ENCODE measurements around the gene CAB39. TPM values are rescaled to one million over a fixed set of nuclear protein-coding genes. Genes with fewer than 3 reads are reported as not detected.

The CAB39 gene
- total RNA-seq, 4 donors from 2014 or later: 73.6 to 105 (median 83.9) TPM

DNA sequence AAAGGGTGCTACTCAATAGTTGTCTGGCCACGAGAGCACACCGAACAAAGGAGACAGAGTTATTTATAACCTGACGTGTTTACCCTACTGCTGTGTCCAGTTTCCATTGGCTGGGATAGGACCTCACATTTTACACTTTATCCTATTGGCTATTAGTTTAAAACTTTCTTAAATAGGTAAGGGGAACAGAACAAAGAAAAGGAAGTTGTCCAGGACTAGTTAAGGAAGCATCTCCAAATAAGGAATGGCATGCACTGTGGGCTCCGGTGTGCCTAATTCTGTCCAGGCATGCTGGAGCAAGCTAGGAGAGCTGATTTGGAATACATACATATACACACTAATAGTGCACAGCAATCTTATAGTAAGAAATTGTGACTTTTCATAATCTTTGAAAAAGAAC is 72.2 kb downstream of the CAB39 start:
- H3K36me3 ChIP-seq: peaks cover 0 to 12% (median under 1%) of the 10 kb centered on the region in 4 donors
- no peak for DNase-seq (ENCODE audit: extremely low spot score)
- no peak overlapping the region for H3K4me3 ChIP-seq
- H3K4me1 ChIP-seq: peaks cover 16 to 37% (median 31%) of the 10 kb centered on the region in 4 donors
- no peaks in the 10 kb centered on the region for H3K27me3 ChIP-seq
- H3K27ac ChIP-seq (replicated peaks in 1 of 4): peak overlapping the region; percentile 24 to 36 (median 36)
- H3K9me3 ChIP-seq: peaks cover 7 to 15% (median 14%) of the 10 kb centered on the region in 4 donors
- 54% methylated on average over 4 of the region's 4 CpGs for WGBS
- intact Hi-C loops (cut with DNase I): no loop called here
- TF ChIP-seq EP300 (IDR thresholded peaks at IDR 0.05): no peak
- no peak for TF ChIP-seq POLR2A (IDR thresholded peaks at IDR 0.05; ENCODE audit: low read depth)
- TF ChIP-seq, protein P1, sequence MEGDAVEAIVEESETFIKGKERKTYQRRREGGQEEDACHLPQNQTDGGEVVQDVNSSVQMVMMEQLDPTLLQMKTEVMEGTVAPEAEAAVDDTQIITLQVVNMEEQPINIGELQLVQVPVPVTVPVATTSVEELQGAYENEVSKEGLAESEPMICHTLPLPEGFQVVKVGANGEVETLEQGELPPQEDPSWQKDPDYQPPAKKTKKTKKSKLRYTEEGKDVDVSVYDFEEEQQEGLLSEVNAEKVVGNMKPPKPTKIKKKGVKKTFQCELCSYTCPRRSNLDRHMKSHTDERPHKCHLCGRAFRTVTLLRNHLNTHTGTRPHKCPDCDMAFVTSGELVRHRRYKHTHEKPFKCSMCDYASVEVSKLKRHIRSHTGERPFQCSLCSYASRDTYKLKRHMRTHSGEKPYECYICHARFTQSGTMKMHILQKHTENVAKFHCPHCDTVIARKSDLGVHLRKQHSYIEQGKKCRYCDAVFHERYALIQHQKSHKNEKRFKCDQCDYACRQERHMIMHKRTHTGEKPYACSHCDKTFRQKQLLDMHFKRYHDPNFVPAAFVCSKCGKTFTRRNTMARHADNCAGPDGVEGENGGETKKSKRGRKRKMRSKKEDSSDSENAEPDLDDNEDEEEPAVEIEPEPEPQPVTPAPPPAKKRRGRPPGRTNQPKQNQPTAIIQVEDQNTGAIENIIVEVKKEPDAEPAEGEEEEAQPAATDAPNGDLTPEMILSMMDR (IDR thresholded peaks at IDR 0.05): no peak
- TF ChIP-seq POLR2AphosphoS5 (IDR thresholded peaks at IDR 0.05): no peak

DNA sequence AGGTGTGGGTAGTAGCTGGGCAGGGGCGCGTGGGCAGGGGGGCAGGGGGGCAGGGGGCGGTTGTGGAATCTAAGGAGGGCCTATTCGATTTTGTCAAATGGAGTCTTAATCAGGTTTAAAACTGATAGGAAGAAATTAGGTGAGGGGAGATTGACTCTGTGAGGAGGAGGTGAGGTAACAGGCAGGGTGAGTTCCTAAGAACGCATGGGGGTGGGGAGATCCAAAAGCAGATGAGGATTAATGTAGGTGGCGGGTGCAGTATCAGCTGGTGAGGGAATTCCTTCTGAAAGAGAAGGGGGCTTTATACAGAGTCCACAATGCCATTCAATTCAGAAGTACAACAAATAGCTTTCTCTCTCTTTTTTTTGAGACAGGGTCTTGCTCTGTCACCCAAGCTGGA is 72.7 kb downstream of the CAB39 start:
- DNase-seq (ENCODE audit: extremely low spot score): no peak
- peaks cover 16 to 36% (median 30%) of the 10 kb centered on the region in 4 donors for H3K4me1 ChIP-seq
- H3K9me3 ChIP-seq: peaks cover 7 to 15% (median 14%) of the 10 kb centered on the region in 4 donors
- H3K27ac ChIP-seq (replicated peaks in 1 of 4): peak overlapping the region in 3 of 4 donors; percentile 35 to 36 (median 36)
- 95% methylated on average over 6 of the region's 6 CpGs for WGBS
- no peak overlapping the region for H3K4me3 ChIP-seq
- no peaks in the 10 kb centered on the region for H3K27me3 ChIP-seq
- no peak for TF ChIP-seq EP300 (IDR thresholded peaks at IDR 0.05)
- no peak for TF ChIP-seq POLR2AphosphoS5 (IDR thresholded peaks at IDR 0.05)
- TF ChIP-seq, protein P1 (IDR thresholded peaks at IDR 0.05): no peak
- H3K36me3 ChIP-seq: peaks cover 0 to 12% (median 3%) of the 10 kb centered on the region in 4 donors
- intact Hi-C loops (cut with DNase I): no loop called here

DNA sequence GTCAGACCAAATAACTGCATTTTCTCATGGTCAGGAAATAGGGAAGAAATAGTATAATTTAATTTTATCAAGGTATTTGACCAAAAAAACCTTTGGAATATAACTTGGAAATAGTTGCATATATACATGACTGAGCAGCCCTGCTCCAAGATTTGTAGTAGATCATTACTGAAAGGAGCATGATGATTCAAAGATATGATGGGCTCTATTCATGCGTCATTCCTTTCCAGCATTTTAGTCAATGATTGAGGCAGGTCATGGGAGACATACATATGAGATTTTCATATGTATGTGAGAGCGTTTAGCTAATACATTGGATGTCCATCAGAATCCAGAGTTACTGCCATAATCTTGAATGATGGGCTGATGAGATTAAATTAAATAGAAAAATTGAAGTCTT is 74.5 kb downstream of the CAB39 start:
- no peak for DNase-seq (ENCODE audit: extremely low spot score)
- H3K36me3 ChIP-seq: peaks cover 0 to 28% (median 4%) of the 10 kb centered on the region in 4 donors
- WGBS: 98% methylated on average over 2 of the region's 2 CpGs
- no peak overlapping the region for H3K4me3 ChIP-seq
- no peaks in the 10 kb centered on the region for H3K27me3 ChIP-seq
- intact Hi-C loops (cut with DNase I): no loop called here
- no peak for TF ChIP-seq POLR2A (IDR thresholded peaks at IDR 0.05; ENCODE audit: low read depth)
- TF ChIP-seq POLR2AphosphoS5 (IDR thresholded peaks at IDR 0.05): no peak
- TF ChIP-seq, protein P1 (IDR thresholded peaks at IDR 0.05): no peak
- TF ChIP-seq EP300 (IDR thresholded peaks at IDR 0.05): no peak
- H3K4me1 ChIP-seq: peaks cover 22 to 37% (median 33%) of the 10 kb centered on the region in 4 donors
- no peak overlapping the region for H3K27ac ChIP-seq (replicated peaks in 1 of 4)
- H3K9me3 ChIP-seq: peaks cover 7 to 15% (median 14%) of the 10 kb centered on the region in 4 donors

DNA sequence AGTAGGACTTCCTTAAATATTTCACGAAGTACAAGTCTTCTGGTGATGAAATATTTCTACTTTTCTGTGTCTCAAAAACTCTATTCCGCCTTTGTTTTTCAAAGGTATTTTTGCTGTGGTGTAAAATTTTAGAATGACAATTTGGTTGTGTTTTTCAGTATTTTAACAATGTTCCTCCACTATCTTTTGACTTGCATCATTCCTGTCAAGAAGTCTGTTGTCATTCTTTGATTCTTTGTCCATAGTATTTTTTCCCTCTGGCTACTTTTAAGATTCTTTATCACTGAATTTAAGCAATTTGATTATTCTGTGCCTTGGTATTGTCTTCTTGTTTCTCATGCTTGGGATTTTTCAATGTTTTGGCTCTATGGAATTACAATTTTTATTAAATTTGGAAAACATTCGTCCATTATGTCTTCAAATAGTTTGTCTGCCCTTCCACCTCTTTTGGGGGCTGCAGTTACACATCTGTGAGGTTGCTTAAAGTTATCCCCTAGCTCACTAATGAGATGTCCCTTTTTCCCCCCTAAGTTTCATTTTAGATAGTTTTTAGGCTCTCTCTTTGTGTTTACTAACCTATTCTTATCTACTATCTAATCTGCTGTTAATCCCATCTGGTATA is 76.0 kb downstream of the CAB39 start:
- intact Hi-C loops (cut with DNase I): no loop called here
- Histone ChIP-seq H3K36me3 (peaks cover 0 to 17% (median 5%) of the 10 kb centered on the region in 4 donors), H3K4me1 (peaks cover 26 to 52% (median 45%) of the 10 kb centered on the region in 4 donors), H3K27me3 (no peaks in the 10 kb centered on the region), H3K9me3 (peaks cover 7 to 15% (median 14%) of the 10 kb centered on the region in 4 donors), H3K4me3 (no peak overlapping the region), H3K27ac (replicated peaks in 1 of 4) (no peak overlapping the region)
- no peak for TF ChIP-seq POLR2A (IDR thresholded peaks at IDR 0.05; ENCODE audit: low read depth)
- no peak for TF ChIP-seq EP300 (IDR thresholded peaks at IDR 0.05)
- TF ChIP-seq, protein P1 (IDR thresholded peaks at IDR 0.05): no peak
- no peak for TF ChIP-seq POLR2AphosphoS5 (IDR thresholded peaks at IDR 0.05)
- DNase-seq (ENCODE audit: extremely low spot score): no peak
- 95% methylated on average over 3 of the region's 3 CpGs for WGBS
